Neural progenitor cell (in vitro differentiated cells): ENCODE data around the gene RAB6D. TPM values are rescaled to one million over a fixed set of nuclear protein-coding genes. Genes with fewer than 3 reads are reported as not detected.
"Not testable (repeated sequence)": the region's sequence is repeated elsewhere in the genome, so short reads cannot be mapped to it uniquely, and the experiment has no call there.

Experiments used
- DNase-seq: peaks from one replicate; pipeline ENCODE4 v3.0.0-alpha.2; 2016; ENCODE audit warnings: low spot score
- H2AFZ ChIP-seq: fragments of 200-600 bp; sonication (generic); replicated peaks from 2 replicates; pipeline ENCODE4 v1.6.1; 2016; ENCODE audit warnings: antibody characterized with exemption
- H3F3A ChIP-seq: fragments of 200-600 bp; sonication (generic); 2 replicates; pipeline ENCODE4 v1.6.1; 2016; ENCODE audit warnings: antibody characterized with exemption, low read depth
- H3K27ac ChIP-seq: fragments of 200-600 bp; sonication (generic); 2 replicates; pipeline ENCODE4 v1.5.1; 2016; ENCODE audit warnings: mild to moderate bottlenecking
- H3K27me3 ChIP-seq: fragments of 200-600 bp; sonication (generic); 2 replicates; pipeline ENCODE4 v1.6.1; 2016; ENCODE audit warnings: mild to moderate bottlenecking, moderate library complexity
- H3K36me3 ChIP-seq: fragments of 200-600 bp; sonication (generic); 2 replicates; pipeline ENCODE4 v1.5.1; 2016
- H3K4me1 ChIP-seq: fragments of 200-600 bp; sonication (generic); 2 replicates; pipeline ENCODE4 v1.6.1; 2016; ENCODE audit warnings: mixed run types
- H3K4me2 ChIP-seq: fragments of 200-600 bp; sonication (generic); 2 replicates; pipeline ENCODE4 v1.6.1; 2016
- H3K4me3 ChIP-seq: fragments of 200-600 bp; sonication (generic); 2 replicates; pipeline ENCODE4 v1.5.1; 2016
- H3K79me2 ChIP-seq: fragments of 200-600 bp; sonication (generic); 2 replicates; pipeline ENCODE4 v1.6.1; 2016; ENCODE audit warnings: low read depth
- H3K9ac ChIP-seq: fragments of 200-600 bp; sonication (generic); 2 replicates; pipeline ENCODE4 v1.6.1; 2016
- H3K9me3 ChIP-seq: fragments of 200-600 bp; sonication (generic); 2 replicates; pipeline ENCODE4 v1.5.1; 2016; ENCODE audit warnings: low read depth
- H4K20me1 ChIP-seq: fragments of 200-600 bp; sonication (generic); 2 replicates; pipeline ENCODE4 v1.6.1; 2016; ENCODE audit warnings: low read depth
- H3K27ac Mint-ChIP-seq: 3 replicates; pipeline ENCODE4 v1.8.0; 2021; ENCODE audit warnings: mixed read lengths
- H3K27me3 Mint-ChIP-seq: 2 replicates; pipeline ENCODE4 v1.8.0; 2022; ENCODE audit warnings: low read depth, mild to moderate bottlenecking, inconsistent platforms, moderate library complexity, mixed read lengths; ENCODE audit not compliant: insufficient read depth
- H3K36me3 Mint-ChIP-seq: 3 replicates; pipeline ENCODE4 v1.8.0; 2021; ENCODE audit warnings: mixed read lengths
- H3K4me1 Mint-ChIP-seq: 3 replicates; pipeline ENCODE4 v1.8.0; 2021; ENCODE audit warnings: mixed read lengths
- H3K4me3 Mint-ChIP-seq: 3 replicates; pipeline ENCODE4 v1.8.0; 2021; ENCODE audit warnings: mild to moderate bottlenecking, moderate library complexity, mixed read lengths
- H3K9me3 Mint-ChIP-seq: 3 replicates; pipeline ENCODE4 v1.8.0; 2020; ENCODE audit warnings: mixed read lengths
- CTCF ChIP-seq: fragments of 200-600 bp; sonication (generic); IDR thresholded peaks from 2 replicates; pipeline ENCODE4 v1.5.1; 2017; ENCODE audit warnings: antibody characterized with exemption, mild to moderate bottlenecking
- EZH2 ChIP-seq: fragments of 200-600 bp; sonication (generic); IDR thresholded peaks from 2 replicates; pipeline ENCODE4 v1.6.1; 2017; ENCODE audit warnings: antibody characterized with exemption, mild to moderate bottlenecking, moderate library complexity
- EZH2phosphoT487 ChIP-seq: fragments of 200-600 bp; sonication (generic); IDR thresholded peaks from 2 replicates; pipeline ENCODE4 v1.6.1; 2017; ENCODE audit warnings: antibody characterized with exemption
- total RNA-seq: library from RNA; depleted of rRNA; stranded (reverse); fragments of >200 nt; gene quantifications from 2 replicates; pipeline ENCODE4 v1.2.3, GENCODE V29; 2015; ENCODE audit warnings: low replicate concordance

Gene RAB6D
- total RNA-seq, 1 donor from 2014 or later: 0.11 TPM

DNA sequence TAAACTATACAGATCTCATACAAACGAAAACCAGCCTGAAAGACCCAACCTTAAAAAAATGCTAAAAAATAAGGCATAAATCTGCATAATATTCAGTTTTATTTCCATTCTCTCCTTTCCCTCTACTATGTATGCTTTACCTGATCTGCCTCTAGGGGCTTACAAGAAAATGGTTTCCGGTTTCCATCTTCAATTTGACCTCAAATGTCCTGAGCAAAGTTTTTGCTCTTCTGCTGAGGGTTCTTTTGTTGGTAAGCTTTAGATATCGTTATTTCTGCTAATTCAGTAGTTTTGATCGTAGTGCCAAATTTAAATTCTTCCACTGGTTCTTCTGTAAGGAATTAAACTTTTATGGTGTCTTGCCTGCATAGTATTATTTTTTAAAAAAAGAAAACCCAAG is 2.2 kb downstream of the RAB6D start:
- H3K79me2 ChIP-seq, H3K4me3 ChIP-seq, H3K36me3 Mint-ChIP-seq, H3K9me3 Mint-ChIP-seq, H3K27ac ChIP-seq, H3K9ac ChIP-seq, H3F3A ChIP-seq, H3K4me2 ChIP-seq, H2AFZ ChIP-seq, H4K20me1 ChIP-seq, H3K36me3 ChIP-seq, H3K4me3 Mint-ChIP-seq, H3K4me1 ChIP-seq, H3K4me1 Mint-ChIP-seq, H3K9me3 ChIP-seq, H3K27ac Mint-ChIP-seq: not testable (repeated sequence)
- TF ChIP-seq CTCF: peak; percentile 35
- H3K27me3 ChIP-seq: peaks cover 84% of the 10 kb centered on the region
- peaks cover 23% of the 10 kb centered on the region for H3K27me3 Mint-ChIP-seq
- peak; percentile 11 for DNase-seq

DNA sequence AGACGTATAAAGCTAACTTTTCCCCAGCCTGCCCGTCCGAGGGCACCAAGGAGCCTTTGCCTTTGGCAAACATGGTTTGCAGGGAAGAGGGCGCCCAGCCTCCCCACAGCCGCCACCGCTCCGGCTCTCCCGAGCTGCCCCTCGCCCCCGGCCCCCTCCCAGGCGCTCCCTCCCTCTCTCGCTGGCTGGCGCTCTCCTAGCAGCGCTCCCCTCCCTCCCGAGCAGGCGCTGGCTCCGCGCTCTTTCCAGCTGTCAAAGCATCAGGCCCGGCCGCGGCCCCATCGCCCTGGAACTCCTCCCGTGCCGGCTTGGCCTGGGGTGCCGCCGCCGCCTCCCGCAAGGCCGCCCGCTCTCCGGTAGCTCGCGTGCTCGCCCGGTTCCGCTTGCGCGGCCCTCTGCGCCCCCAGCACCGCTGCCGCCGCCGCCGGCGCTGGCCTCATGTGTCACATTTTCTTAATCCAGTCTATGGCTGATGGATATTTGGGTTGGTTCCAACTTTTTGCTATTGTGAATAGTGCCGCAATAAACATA is 10.7 kb downstream of the RAB6D start:
- H3F3A ChIP-seq, H3K27ac ChIP-seq, H3K4me1 ChIP-seq, H3K9me3 ChIP-seq, H3K4me3 Mint-ChIP-seq, DNase-seq, H2AFZ ChIP-seq, H3K4me1 Mint-ChIP-seq, H3K79me2 ChIP-seq, H3K9me3 Mint-ChIP-seq, H3K9ac ChIP-seq, H3K27me3 Mint-ChIP-seq, H3K27ac Mint-ChIP-seq, H3K36me3 Mint-ChIP-seq, H4K20me1 ChIP-seq, H3K36me3 ChIP-seq: not testable (repeated sequence)
- peak overlapping the region; percentile 17 for H3K4me3 ChIP-seq
- H3K4me2 ChIP-seq: peak overlapping the region; percentile 38
- H3K27me3 ChIP-seq: peaks cover 41% of the 10 kb centered on the region

GRCh38 chr2:131349021-131349420 is 14.9 kb downstream of the RAB6D start:
- H3K36me3 ChIP-seq: no peaks in the 10 kb centered on the region
- H4K20me1 ChIP-seq: no peaks in the 10 kb centered on the region
- no peak overlapping the region for H3K4me3 ChIP-seq
- no peaks in the 10 kb centered on the region for H3K79me2 ChIP-seq
- H3K4me2 ChIP-seq: no peak overlapping the region
- no peak overlapping the region for H3K9ac ChIP-seq
- Mint-ChIP-seq H3K4me1 (no peaks in the 10 kb centered on the region), H3K36me3 (no peaks in the 10 kb centered on the region), H3K27ac (no peak overlapping the region), H3K27me3 (peaks cover 10% of the 10 kb centered on the region), H3K9me3 (peaks cover 5% of the 10 kb centered on the region), H3K4me3 (no peak overlapping the region)
- H2AFZ ChIP-seq: no peak overlapping the region
- no peak for DNase-seq
- H3K9me3 ChIP-seq: no peaks in the 10 kb centered on the region
- peaks cover 8% of the 10 kb centered on the region for H3K27me3 ChIP-seq
- no peak overlapping the region for H3K27ac ChIP-seq
- H3F3A ChIP-seq: no peaks in the 10 kb centered on the region
- H3K4me1 ChIP-seq: no peaks in the 10 kb centered on the region
- TF ChIP-seq EZH2phosphoT487: no peak
- TF ChIP-seq EZH2: no peak
- no peak for TF ChIP-seq CTCF

- H3K9me3 Mint-ChIP-seq, H3K4me2 ChIP-seq, H3K27ac Mint-ChIP-seq, H3K27me3 Mint-ChIP-seq, H3K4me3 ChIP-seq, H3K27ac ChIP-seq, H3K4me3 Mint-ChIP-seq, H4K20me1 ChIP-seq, H3K9me3 ChIP-seq, H3K4me1 ChIP-seq, DNase-seq, H2AFZ ChIP-seq, H3K36me3 ChIP-seq, H3K79me2 ChIP-seq, H3K36me3 Mint-ChIP-seq, H3K27me3 ChIP-seq, H3F3A ChIP-seq, H3K9ac ChIP-seq, H3K4me1 Mint-ChIP-seq: not testable (repeated sequence)
Observed at GRCh38 chr2:131347035-131347434, 16.9 kb downstream of the RAB6D start.

DNA sequence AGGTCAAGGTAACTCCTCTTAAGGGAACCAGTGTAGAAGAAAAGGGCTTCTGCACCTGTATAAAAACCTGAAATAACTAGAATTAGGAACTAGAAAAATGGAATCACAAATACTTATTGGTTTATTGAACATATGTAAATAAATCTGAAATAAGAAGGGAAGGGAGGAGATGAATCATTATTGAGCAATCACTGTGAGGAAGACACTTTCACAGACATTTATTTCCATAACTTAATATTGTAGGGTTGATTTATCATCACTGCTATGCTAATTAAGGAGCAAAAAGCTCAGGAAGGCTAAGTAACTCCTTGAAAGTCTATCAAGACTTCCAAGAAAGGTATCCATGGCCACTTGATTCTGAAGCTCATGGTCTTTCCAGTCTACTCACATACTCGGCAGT is 24.7 kb downstream of the RAB6D start:
- not testable (repeated sequence) for H3K9ac ChIP-seq, H3K79me2 ChIP-seq

More for the DNA sequence above, 24.7 kb downstream of the RAB6D start:
- H3K9me3 ChIP-seq, H3K4me3 Mint-ChIP-seq, H4K20me1 ChIP-seq, H3F3A ChIP-seq, H3K4me3 ChIP-seq, H3K9me3 Mint-ChIP-seq, H3K4me1 Mint-ChIP-seq, H3K36me3 Mint-ChIP-seq, H3K4me1 ChIP-seq, H3K27me3 ChIP-seq, H2AFZ ChIP-seq, H3K27ac ChIP-seq, DNase-seq, H3K27ac Mint-ChIP-seq, H3K27me3 Mint-ChIP-seq, H3K4me2 ChIP-seq, H3K36me3 ChIP-seq: not testable (repeated sequence)
